Measurements from ENCODE around the gene APLNR.

- TF ChIP-seq CTCF (IDR thresholded peaks at IDR 0.05) (peak; percentile 62), EZH2 (IDR thresholded peaks at IDR 0.05; ENCODE audit: borderline replicate concordance, insufficient read depth, low read depth, low read length, poor library complexity, severe bottlenecking) (no peak)
These were observed 41.0 kb upstream of the APLNR start for GRCh38 chr11:57277845-57278720.
